Heart left ventricle (tissue), 16 donors: ENCODE results near the gene FIG4. TPM values are rescaled to one million over a fixed set of nuclear protein-coding genes. Genes with fewer than 3 reads are reported as not detected.

Source experiments
- ATAC-seq, 4 donors: fragments of 200-7000 bp; cut with Tn5 transposase; one replicate each; pipeline ENCODE4 v1.9.1; 2020 to 2022; ENCODE audit warnings: moderate library complexity in 4 of 4, mild to moderate bottlenecking in 3 of 4, moderate number of reproducible peaks in 1 of 4
- DNase-seq, 5 donors: peaks; one replicate each; pipeline ENCODE4 v3.0.0-alpha.2; 2020
- H3K27ac ChIP-seq, 12 donors: fragments of 200-600 bp; sonication (generic) in 4 of 12; one replicate each; pipeline versions ENCODE4 v1.5.0 to v1.8.0; 2016 to 2022; ENCODE audit warnings: mild to moderate bottlenecking in 2 of 12
- H3K27me3 ChIP-seq, 9 donors: fragments of 200-600 bp; sonication (generic) in 2 of 9; one replicate each; pipeline versions ENCODE4 v1.5.1 to v1.8.0; 2016 to 2022; ENCODE audit warnings: mild to moderate bottlenecking in 3 of 9
- H3K36me3 ChIP-seq, 9 donors: fragments of 200-600 bp; sonication (generic) in 2 of 9; one replicate each; pipeline versions ENCODE4 v1.5.0 to v1.8.0; 2018 to 2022; ENCODE audit warnings: mild to moderate bottlenecking in 2 of 9
- H3K4me1 ChIP-seq, 12 donors: fragments of 200-600 bp; sonication (generic) in 4 of 12; one replicate each; pipeline versions ENCODE4 v1.5.0 to v1.8.0; 2016 to 2022; ENCODE audit warnings: mild to moderate bottlenecking in 3 of 12
- H3K4me3 ChIP-seq, 12 donors: fragments of 200-600 bp; sonication (generic) in 4 of 12; one replicate each; pipeline versions ENCODE4 v1.5.0 to v1.8.0; 2017 to 2022; ENCODE audit warnings: mild to moderate bottlenecking in 9 of 12, moderate library complexity in 4 of 12
- H3K9me3 ChIP-seq, 12 donors: fragments of 200-600 bp; sonication (generic) in 4 of 12; one replicate each; pipeline versions ENCODE4 v1.5.0 to v1.8.0; 2016 to 2022; ENCODE audit warnings: mild to moderate bottlenecking in 1 of 12
- CTCF ChIP-seq, 12 donors: fragments of 200-600 bp; sonication (generic) in 4 of 12; IDR thresholded peaks; one replicate each; pipeline versions ENCODE4 v1.5.0 to v1.8.0; 2018 to 2022; ENCODE audit warnings: antibody characterized with exemption in 12 of 12, mild to moderate bottlenecking in 5 of 12
- POLR2A ChIP-seq, 2 donors: fragments of 450-650 bp; IDR thresholded peaks; one replicate each; pipeline ENCODE4 v1.6.1; 2017; ENCODE audit warnings: antibody characterized with exemption in 2 of 2, mild to moderate bottlenecking in 2 of 2, moderate library complexity in 2 of 2
- WGBS, 4 donors: extraction: QIAGEN DNeasy Blood & Tissue Kit in 2 of 4; methylation state at CpG; one replicate each; pipeline versions ENCODE4 v1.1.5 to v1.1.7; 2013 to 2018; 5-methylcytosine and 5-hydroxymethylcytosine counted together
- intact Hi-C, 10 donors: fragments of 100-400 bp; cut with DNase I; formaldehyde crosslinking; loops; one replicate each; pipeline versions ENCODE4 v1.11.1 to v1.14.2; 2022
- polyA plus RNA-seq, 2 donors: library from polyadenylated mRNA; stranded (reverse); fragments of 200-250 nt; gene quantifications; one replicate each; pipeline ENCODE4 v1.2.3, GENCODE V29; 2013
- total RNA-seq, 9 donors: library from RNA; depleted of rRNA in 2 of 9; stranded (reverse); fragments of >200 nt in 2 of 9; fragmentation: NEBNext Ultra II Directional in 3 of 9; extraction: Animal tissue kit (Norgen Biotek cat#: 25700) in 3 of 9; gene quantifications; one replicate each; pipeline versions ENCODE4 v1.1.0 to v1.2.4, GENCODE V29; 2016 to 2023
- donor health status: ischemic (EF 13 %, LVEDD 7.1; RV severe dilation, severe dysfunction).
- donor health status: healthy with polysubstance abuse.
- donor health status: DM: no; HTN: yes; CAD: no.
- donor health status: DM: no; HTN: no; CAD: no.
- donor health status: ischemic (EF 25% LVEDD 6.9; RV normal size, moderate dysfunction).
- donor health status: ischemic (EF 25% LVEDD 5.7; RV mildly dilated, moderate dysfunction).
- donor health status: healthy.
- donor health status: DM: yes; HTN: yes; CAD: no.
- donor health status: ischemic (EF 35%, LVEDD 5.7; RV mildly dilated, moderate dysfunction).
- donor health status: nonischemic (EF 11% LVEDD 7.7; RV severe dilation, severe dysfunction).
- donor health status: DM: yes; HTN: yes; CAD: no.
- donor health status: PGD.
- donor health status: ischemic (EF 29% LVEDD 5.4; RV normal size, mild dysfunction).
- donor health status: nonischemic (EF 23%, LVEDD 6.1; RV moderate dilation, normal function).

Gene FIG4
- total and polyA plus RNA-seq, 11 donors, result 4.8 to 17.2 (median 10.2) TPM

- H3K4me1 ChIP-seq, result peaks cover 0 to 17% (median under 1%) of the 10 kb centered on the region in 12 donors
- no peak overlapping the region for H3K4me3 ChIP-seq
- ATAC-seq (no peak), DNase-seq (no peak)
- H3K27ac ChIP-seq, result no peak overlapping the region
- TF ChIP-seq CTCF (IDR thresholded peaks at IDR 0.05), result no peak
- no peak for TF ChIP-seq POLR2A (IDR thresholded peaks at IDR 0.05)
- H3K9me3 ChIP-seq, result no peaks in the 10 kb centered on the region
- 71 to 78% (median 75%) methylated on average over 3 of the region's 3 CpGs for WGBS, 4 donors
- peaks cover 0 to 44% (median 26%) of the 10 kb centered on the region in 9 donors for H3K36me3 ChIP-seq
- intact Hi-C loops, result no loop called here
- no peaks in the 10 kb centered on the region for H3K27me3 ChIP-seq
Measured at GRCh38 chr6:109767961-109768360, 76.9 kb downstream of the FIG4 start.

- ATAC-seq (no peak), DNase-seq (no peak)
- TF ChIP-seq CTCF (IDR thresholded peaks at IDR 0.05), result no peak
- H3K4me1 ChIP-seq, result peaks cover 0 to 22% (median 6%) of the 10 kb centered on the region in 12 donors
- H3K27ac ChIP-seq, result no peak overlapping the region
- peaks cover 0 to 44% (median 26%) of the 10 kb centered on the region in 9 donors for H3K36me3 ChIP-seq
- WGBS, 4 donors, result 77 to 95% (median 88%) methylated on average over 5 of the region's 5 CpGs
- no peaks in the 10 kb centered on the region for H3K9me3 ChIP-seq
- no peak overlapping the region for H3K4me3 ChIP-seq
- no peaks in the 10 kb centered on the region for H3K27me3 ChIP-seq
- intact Hi-C loops, result no loop called here
Measured at GRCh38 chr6:109768485-109768884, 77.4 kb downstream of the FIG4 start.

GRCh38 chr6:109769213-109769612, 78.1 kb downstream of the FIG4 start:
- no peaks in the 10 kb centered on the region for H3K9me3 ChIP-seq

GRCh38 chr6:109770047-109770446, 79.0 kb downstream of the FIG4 start:
- 85 to 93% (median 93%) methylated on average over 2 of the region's 2 CpGs for WGBS, 4 donors
- DNase-seq, result no peak
- H3K27ac ChIP-seq, result no peak overlapping the region
- H3K9me3 ChIP-seq, result no peaks in the 10 kb centered on the region
- no peak for ATAC-seq
- H3K27me3 ChIP-seq, result no peaks in the 10 kb centered on the region
- H3K4me3 ChIP-seq, result no peak overlapping the region
- TF ChIP-seq CTCF (IDR thresholded peaks at IDR 0.05) (no peak), POLR2A (IDR thresholded peaks at IDR 0.05) (no peak)
- H3K36me3 ChIP-seq, result peaks cover 0 to 36% (median 23%) of the 10 kb centered on the region in 9 donors
- peaks cover 0 to 22% (median 8%) of the 10 kb centered on the region in 12 donors for H3K4me1 ChIP-seq
- intact Hi-C loops, result no loop called here

More at GRCh38 chr6:109769213-109769612, 78.1 kb downstream of the FIG4 start:
- intact Hi-C loops, result no loop called here
- no peaks in the 10 kb centered on the region for H3K27me3 ChIP-seq
- H3K36me3 ChIP-seq, result peaks cover 0 to 44% (median 26%) of the 10 kb centered on the region in 9 donors
- TF ChIP-seq POLR2A (IDR thresholded peaks at IDR 0.05) (no peak), CTCF (IDR thresholded peaks at IDR 0.05) (no peak)
- no peak overlapping the region for H3K4me3 ChIP-seq
- H3K27ac ChIP-seq, result no peak overlapping the region
- peaks cover 0 to 22% (median 8%) of the 10 kb centered on the region in 12 donors for H3K4me1 ChIP-seq
- DNase-seq (no peak), ATAC-seq (no peak)
- WGBS, 4 donors, result 74 to 89% (median 82%) methylated on average over 3 of the region's 3 CpGs
